Endodermal cell (in vitro differentiated cells): ENCODE data around the gene PI16. TPM values are rescaled to one million over a fixed set of nuclear protein-coding genes. Genes with fewer than 3 reads are reported as not detected.
A peak's percentile ranks its signal among the peaks of the same experiment; 100 is the strongest.

Experiments used
- DNase-seq: peaks from one replicate; pipeline ENCODE4 v3.0.0-alpha.2; 2017
- H3K27ac ChIP-seq: 2 replicates; pipeline ENCODE4 v1.5.1; 2013; ENCODE audit warnings: mild to moderate bottlenecking, low read depth, low read length, moderate library complexity
- H3K27me3 ChIP-seq: 2 replicates; pipeline ENCODE4 v1.6.1; 2013; ENCODE audit warnings: mild to moderate bottlenecking, low read length, moderate library complexity; ENCODE audit not compliant: insufficient read depth, control insufficient read depth, poor library complexity, severe bottlenecking
- H3K36me3 ChIP-seq: 2 replicates; pipeline ENCODE4 v1.7.0; 2013; ENCODE audit warnings: mild to moderate bottlenecking, low read length, moderate library complexity; ENCODE audit not compliant: control insufficient read depth, insufficient read depth
- H3K4me1 ChIP-seq: one replicate; pipeline ENCODE4 v1.7.0; 2013; ENCODE audit warnings: low read length; ENCODE audit not compliant: control insufficient read depth, insufficient read depth
- H3K4me3 ChIP-seq: 2 replicates; pipeline ENCODE4 v1.5.1; 2013; ENCODE audit warnings: mild to moderate bottlenecking, low read length, moderate library complexity
- H3K9ac ChIP-seq: 2 replicates; pipeline ENCODE4 v1.6.1; 2013; ENCODE audit warnings: mild to moderate bottlenecking, low read length, moderate library complexity; ENCODE audit not compliant: poor library complexity, severe bottlenecking; ENCODE audit errors: extremely low read depth
- H3K9me3 ChIP-seq: 2 replicates; pipeline ENCODE4 v1.6.1; 2013; ENCODE audit warnings: mild to moderate bottlenecking, low read length, moderate library complexity; ENCODE audit not compliant: control insufficient read depth
- H3K27ac Mint-ChIP-seq: 2 replicates; pipeline ENCODE4 v1.8.0; 2020; ENCODE audit warnings: mixed read lengths
- H3K27me3 Mint-ChIP-seq: 2 replicates; pipeline ENCODE4 v1.8.0; 2021; ENCODE audit warnings: mild to moderate bottlenecking, mixed read lengths; ENCODE audit not compliant: insufficient read depth
- H3K36me3 Mint-ChIP-seq: 2 replicates; pipeline ENCODE4 v1.8.0; 2020; ENCODE audit warnings: low read depth, mixed read lengths
- H3K4me1 Mint-ChIP-seq: 2 replicates; pipeline ENCODE4 v1.8.0; 2020; ENCODE audit warnings: mixed read lengths
- H3K4me3 Mint-ChIP-seq: 2 replicates; pipeline ENCODE4 v1.8.0; 2020; ENCODE audit warnings: mild to moderate bottlenecking, moderate library complexity, mixed read lengths
- H3K9me3 Mint-ChIP-seq: 2 replicates; pipeline ENCODE4 v1.8.0; 2020; ENCODE audit warnings: mild to moderate bottlenecking, mixed read lengths
- CTCF ChIP-seq: fragments of 200-600 bp; sonication (generic); conservative IDR thresholded peaks from 2 replicates; pipeline ENCODE4 v1.5.0; 2021; ENCODE audit warnings: antibody characterized with exemption, mild to moderate bottlenecking
- WGBS, 2 experiments: methylation state at CpG; one replicate each; pipeline versions ENCODE4 v1.1.5 to v1.1.7; 2013; ENCODE audit warnings: missing lambda C conversion rate in 2 of 2, mixed read lengths in 1 of 2; ENCODE audit not compliant: insufficient coverage in 1 of 2, insufficient read length in 1 of 2; 5-methylcytosine and 5-hydroxymethylcytosine counted together
- total RNA-seq, 2 donors: library from RNA; stranded (reverse); fragmentation: NEBNext Ultra II Directional in 1 of 2; extraction: Animal tissue kit (Norgen Biotek cat#: 25700) in 1 of 2; gene quantifications; 2 replicates in 1 of 2; 3 replicates in 1 of 2; pipeline ENCODE4 v1.2.1, GENCODE V29; 2021

Gene PI16
- total RNA-seq, 2 donors from 2014 or later = not detected

GRCh38 chr6:36979347-36979742 is 24.8 kb downstream of the PI16 start:
- Mint-ChIP-seq H3K4me1 (peaks cover 10% of the 10 kb centered on the region), H3K36me3 (peaks cover 54% of the 10 kb centered on the region), H3K27me3 (no peaks in the 10 kb centered on the region), H3K9me3 (no peaks in the 10 kb centered on the region), H3K27ac (no peak overlapping the region), H3K4me3 (no peak overlapping the region)
- WGBS, 2 experiments = 89 to 93% methylated on average over 4 of the region's 4 CpGs
- TF ChIP-seq CTCF = peak; percentile 29
- Histone ChIP-seq H3K4me3 (no peak overlapping the region), H3K27ac (no peak overlapping the region), H3K4me1 (peaks cover 3% of the 10 kb centered on the region), H3K9me3 (no peaks in the 10 kb centered on the region), H3K36me3 (peaks cover 86% of the 10 kb centered on the region), H3K27me3 (no peaks in the 10 kb centered on the region), H3K9ac (no peak overlapping the region)
- DNase-seq = no peak

GRCh38 chr6:36980129-36980528 is 25.6 kb downstream of the PI16 start:
- Histone ChIP-seq H3K27me3 (no peaks in the 10 kb centered on the region), H3K4me1 (peaks cover 3% of the 10 kb centered on the region), H3K9ac (no peak overlapping the region), H3K36me3 (peaks cover 78% of the 10 kb centered on the region), H3K27ac (no peak overlapping the region), H3K9me3 (no peaks in the 10 kb centered on the region), H3K4me3 (no peak overlapping the region)
- H3K9me3 Mint-ChIP-seq = no peaks in the 10 kb centered on the region
- H3K4me1 Mint-ChIP-seq = peaks cover 10% of the 10 kb centered on the region
- WGBS, 2 experiments = 93 to 95% methylated on average over 6 of the region's 6 CpGs
- DNase-seq = no peak
- TF ChIP-seq CTCF = no peak
- H3K27ac Mint-ChIP-seq = no peak overlapping the region
- H3K4me3 Mint-ChIP-seq = no peak overlapping the region
- peaks cover 46% of the 10 kb centered on the region for H3K36me3 Mint-ChIP-seq
- H3K27me3 Mint-ChIP-seq = no peaks in the 10 kb centered on the region

- H3K27ac Mint-ChIP-seq = peak overlapping the region; percentile 83
- H3K9me3 ChIP-seq = no peaks in the 10 kb centered on the region
- peaks cover 41% of the 10 kb centered on the region for H3K36me3 Mint-ChIP-seq
- H3K27me3 Mint-ChIP-seq = no peaks in the 10 kb centered on the region
- H3K4me3 ChIP-seq = no peak overlapping the region
- no peak for DNase-seq
- H3K4me3 Mint-ChIP-seq = no peak overlapping the region
- TF ChIP-seq CTCF = peak; percentile 50
- peaks cover 10% of the 10 kb centered on the region for H3K4me1 Mint-ChIP-seq
- no peak overlapping the region for H3K27ac ChIP-seq
- H3K36me3 ChIP-seq = peaks cover 69% of the 10 kb centered on the region
- no peaks in the 10 kb centered on the region for H3K27me3 ChIP-seq
- no peaks in the 10 kb centered on the region for H3K9me3 Mint-ChIP-seq
- H3K9ac ChIP-seq = no peak overlapping the region
- H3K4me1 ChIP-seq = peaks cover 3% of the 10 kb centered on the region
- WGBS, 2 experiments = 82 to 87% methylated on average over 7 to 14 of the region's 14 CpGs
Measured at GRCh38 chr6:36980876-36981619, 26.5 kb downstream of the PI16 start.
